ENCODE results near the gene KCNIP1.

GRCh38 chr5:170630226-170630625 lies 126.4 kb downstream of the KCNIP1 start:
- TF ChIP-seq CTCF (CRISPR knock-in tag; IDR thresholded peaks at IDR 0.05) (no peak), ATF1 (CRISPR knock-in tag; IDR thresholded peaks at IDR 0.05) (no peak), ZNF564 (CRISPR knock-in tag; IDR thresholded peaks at IDR 0.05) (no peak), FOXC1 (CRISPR knock-in tag; IDR thresholded peaks at IDR 0.05; ENCODE audit: borderline replicate concordance) (no peak)

All from HepG2 (cell line).